Activated naive CD8-positive, alpha-beta T cell (primary cell): Measurements from ENCODE around the gene ELANE.
A peak's percentile ranks its signal among the peaks of the same experiment; 100 is the strongest.

Experiments used
- H3K27ac Mint-ChIP-seq: one replicate; pipeline ENCODE4 v1.8.0; 2021; ENCODE audit warnings: mixed read lengths
- H3K27me3 Mint-ChIP-seq: one replicate; pipeline ENCODE4 v1.8.0; 2021; ENCODE audit warnings: mixed read lengths
- H3K36me3 Mint-ChIP-seq: one replicate; pipeline ENCODE4 v1.8.0; 2021; ENCODE audit warnings: mixed read lengths
- H3K4me1 Mint-ChIP-seq: one replicate; pipeline ENCODE4 v1.8.0; 2021; ENCODE audit warnings: low read depth, mixed read lengths
- H3K4me3 Mint-ChIP-seq: one replicate; pipeline ENCODE4 v1.8.0; 2021; ENCODE audit warnings: mild to moderate bottlenecking, mixed read lengths
- H3K9me3 Mint-ChIP-seq: one replicate; pipeline ENCODE4 v1.8.0; 2021; ENCODE audit warnings: low read depth, mixed read lengths

The ELANE gene

DNA sequence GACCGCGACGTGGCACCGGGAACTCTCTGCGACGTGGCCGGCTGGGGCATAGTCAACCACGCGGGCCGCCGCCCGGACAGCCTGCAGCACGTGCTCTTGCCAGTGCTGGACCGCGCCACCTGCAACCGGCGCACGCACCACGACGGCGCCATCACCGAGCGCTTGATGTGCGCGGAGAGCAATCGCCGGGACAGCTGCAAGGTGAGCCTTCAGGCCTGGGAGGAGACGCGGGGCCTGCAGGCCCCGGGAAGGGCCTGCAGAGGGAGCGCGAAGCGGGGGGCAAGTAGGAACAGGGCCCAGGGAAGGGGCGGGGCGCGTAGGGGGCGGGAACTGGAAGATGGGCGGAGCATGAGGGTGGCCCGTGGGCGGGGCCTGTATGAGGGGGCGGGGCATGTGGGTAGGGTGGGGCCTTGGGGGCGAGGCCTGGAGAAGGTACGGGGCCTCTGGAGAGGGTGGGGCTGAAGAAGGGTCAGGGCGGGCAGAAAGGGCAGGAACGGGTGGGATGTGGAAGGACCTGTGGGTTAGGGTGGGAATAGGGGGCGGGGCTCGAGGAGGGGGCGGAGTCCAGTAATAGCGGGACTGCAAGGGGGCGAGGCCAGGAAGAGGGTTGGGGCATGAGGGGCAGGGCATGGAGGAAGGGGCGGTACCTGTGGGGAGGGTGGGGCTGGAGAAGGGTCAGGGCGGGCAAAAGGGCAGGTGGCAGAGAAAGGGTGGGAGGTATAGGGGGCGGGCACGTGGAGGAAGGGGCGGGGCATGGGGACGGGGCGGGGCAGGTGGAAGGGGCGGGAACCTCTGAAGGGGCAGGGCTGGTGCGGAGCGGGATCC is 9.9 kb downstream of the ELANE start:
- no peak overlapping the region for H3K27ac Mint-ChIP-seq

DNA sequence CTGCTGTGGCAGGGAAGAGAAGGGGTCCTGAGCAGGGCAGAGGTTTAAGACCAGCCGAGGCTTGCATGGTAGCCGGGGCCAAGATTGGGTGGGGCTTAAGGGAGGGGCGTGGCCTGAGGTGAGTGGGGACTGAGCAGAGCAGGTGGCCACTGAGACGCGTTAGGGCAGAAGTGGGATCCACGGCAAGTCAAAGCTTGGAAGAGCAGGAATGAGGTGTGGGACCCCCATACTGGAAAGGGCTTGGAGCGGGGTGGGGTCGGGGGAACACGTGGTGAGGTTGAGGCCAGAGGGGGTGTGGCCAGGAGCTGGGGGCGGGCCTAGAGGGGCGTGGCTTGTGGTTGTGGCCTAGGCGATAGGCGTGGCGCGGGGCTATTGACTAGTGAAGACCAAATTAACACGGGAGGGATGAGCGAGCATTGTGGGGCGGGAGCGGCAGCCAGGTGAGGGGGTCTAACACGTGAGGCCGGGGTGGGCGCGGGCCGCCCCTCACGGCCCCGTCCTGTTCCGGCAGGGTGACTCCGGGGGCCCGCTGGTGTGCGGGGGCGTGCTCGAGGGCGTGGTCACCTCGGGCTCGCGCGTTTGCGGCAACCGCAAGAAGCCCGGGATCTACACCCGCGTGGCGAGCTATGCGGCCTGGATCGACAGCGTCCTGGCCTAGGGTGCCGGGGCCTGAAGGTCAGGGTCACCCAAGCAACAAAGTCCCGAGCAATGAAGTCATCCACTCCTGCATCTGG is 10.6 kb downstream of the ELANE start:
- no peak overlapping the region for H3K27ac Mint-ChIP-seq
- H3K4me1 Mint-ChIP-seq: peaks cover 14% of the 10 kb centered on the region
- no peaks in the 10 kb centered on the region for H3K36me3 Mint-ChIP-seq
- peak overlapping the region; percentile 60 for H3K4me3 Mint-ChIP-seq
- H3K9me3 Mint-ChIP-seq: no peaks in the 10 kb centered on the region
- no peaks in the 10 kb centered on the region for H3K27me3 Mint-ChIP-seq

More for the DNA sequence above, 9.9 kb downstream of the ELANE start:
- no peak overlapping the region for H3K4me3 Mint-ChIP-seq
- peaks cover 14% of the 10 kb centered on the region for H3K4me1 Mint-ChIP-seq
- no peaks in the 10 kb centered on the region for H3K9me3 Mint-ChIP-seq
- H3K36me3 Mint-ChIP-seq: no peaks in the 10 kb centered on the region
- no peaks in the 10 kb centered on the region for H3K27me3 Mint-ChIP-seq

DNA sequence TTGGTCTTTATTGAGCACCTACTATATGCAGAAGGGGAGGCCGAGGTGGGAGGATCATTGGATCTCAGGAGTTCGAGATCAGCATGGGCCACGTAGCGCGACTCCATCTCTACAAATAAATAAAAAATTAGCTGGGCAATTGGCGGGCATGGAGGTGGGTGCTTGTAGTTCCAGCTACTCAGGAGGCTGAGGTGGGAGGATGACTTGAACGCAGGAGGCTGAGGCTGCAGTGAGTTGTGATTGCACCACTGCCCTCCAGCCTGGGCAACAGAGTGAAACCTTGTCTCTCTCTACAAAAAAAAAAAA is 11.2 kb downstream of the ELANE start:
- peak overlapping the region; percentile 59 for H3K4me3 Mint-ChIP-seq
- H3K27me3 Mint-ChIP-seq: no peaks in the 10 kb centered on the region
- no peaks in the 10 kb centered on the region for H3K36me3 Mint-ChIP-seq
- peaks cover 14% of the 10 kb centered on the region for H3K4me1 Mint-ChIP-seq
- no peak overlapping the region for H3K27ac Mint-ChIP-seq
- no peaks in the 10 kb centered on the region for H3K9me3 Mint-ChIP-seq

DNA sequence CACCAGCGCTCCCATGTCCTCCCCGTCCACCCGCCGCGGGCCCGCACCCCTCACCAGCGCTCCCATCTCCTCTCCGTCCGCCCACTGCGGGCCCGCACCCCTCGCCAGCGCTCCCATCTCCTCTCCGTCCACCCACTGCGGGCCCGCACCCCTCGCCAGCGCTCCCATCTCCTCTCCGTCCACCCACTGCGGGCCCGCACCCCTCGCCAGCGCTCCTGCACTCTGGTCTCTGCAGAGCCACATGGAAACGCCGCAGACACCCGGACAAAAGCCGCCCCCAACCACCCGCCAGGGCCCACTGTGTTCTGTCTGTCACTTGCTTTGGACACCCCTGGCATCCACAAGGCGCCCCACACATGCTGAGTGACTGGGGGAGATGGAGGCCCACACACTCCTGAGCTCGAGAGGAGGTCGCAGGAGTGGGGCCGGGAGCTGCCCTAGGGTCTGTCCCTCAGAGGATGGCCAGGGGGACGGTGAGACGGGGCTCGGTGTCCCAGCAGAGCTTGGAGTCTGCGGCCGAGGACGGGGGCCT is 14.7 kb downstream of the ELANE start:
- H3K27ac Mint-ChIP-seq: no peak overlapping the region
- H3K27me3 Mint-ChIP-seq: no peaks in the 10 kb centered on the region
- no peak overlapping the region for H3K4me3 Mint-ChIP-seq
- H3K9me3 Mint-ChIP-seq: no peaks in the 10 kb centered on the region
- peaks cover 2% of the 10 kb centered on the region for H3K36me3 Mint-ChIP-seq
- peaks cover 18% of the 10 kb centered on the region for H3K4me1 Mint-ChIP-seq

DNA sequence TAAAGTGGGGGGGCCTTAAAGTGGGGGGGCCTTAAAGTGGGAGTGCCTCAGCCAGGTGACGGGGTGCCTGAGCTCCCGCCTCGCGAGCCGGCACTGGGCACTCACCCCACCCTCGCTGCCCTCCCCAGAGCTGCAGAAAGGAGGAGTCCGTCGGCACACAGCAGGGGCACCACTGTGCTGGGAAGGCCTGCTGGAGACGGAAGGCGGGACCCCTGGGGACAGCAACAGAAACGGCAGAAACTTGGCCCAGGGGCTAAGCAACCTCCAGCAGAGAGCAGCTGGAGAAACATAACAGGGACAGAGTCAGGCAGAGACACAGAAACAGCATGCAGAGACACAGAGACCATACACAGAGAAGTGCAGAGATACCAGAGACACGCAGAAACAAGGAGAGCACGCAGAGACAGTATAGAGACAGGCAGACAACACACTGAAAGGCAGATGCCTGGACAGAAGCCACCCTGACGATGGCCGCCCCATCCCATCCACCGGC is 15.2 kb downstream of the ELANE start:
- Mint-ChIP-seq H3K36me3 (peaks cover 2% of the 10 kb centered on the region), H3K4me1 (peaks cover 22% of the 10 kb centered on the region), H3K27me3 (no peaks in the 10 kb centered on the region), H3K4me3 (no peak overlapping the region), H3K27ac (no peak overlapping the region), H3K9me3 (no peaks in the 10 kb centered on the region)

DNA sequence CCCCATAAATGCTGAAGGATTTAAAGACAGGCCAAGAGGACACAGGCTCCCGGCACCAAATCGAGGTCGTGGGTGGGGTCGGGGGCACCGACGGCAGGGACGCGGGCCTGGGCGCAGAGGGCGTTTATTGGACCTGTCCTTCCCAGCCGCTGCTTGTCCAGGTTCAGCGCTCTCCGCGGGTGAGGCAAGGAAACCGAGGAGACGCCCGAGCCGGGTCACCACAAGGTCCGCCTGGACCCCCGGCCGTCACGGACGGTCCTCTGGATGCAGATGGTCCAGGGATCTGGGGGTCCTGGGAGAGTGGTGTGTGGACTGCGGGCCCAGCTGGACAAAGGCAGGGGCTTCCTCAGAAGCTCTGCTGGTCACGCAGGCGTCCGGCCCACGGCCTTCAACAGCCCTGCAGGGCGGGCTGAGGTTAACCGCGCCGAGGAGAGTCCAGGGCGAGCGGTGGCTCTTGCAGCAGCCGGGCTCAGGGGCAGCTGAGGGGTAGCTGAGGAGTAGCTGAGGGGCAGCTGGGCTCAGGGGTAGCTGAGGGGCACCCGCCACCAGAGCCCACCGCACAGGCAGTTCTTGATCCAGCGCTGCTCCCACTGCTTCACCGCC is 15.9 kb downstream of the ELANE start:
- no peak overlapping the region for H3K27ac Mint-ChIP-seq
- peaks cover 2% of the 10 kb centered on the region for H3K36me3 Mint-ChIP-seq
- no peak overlapping the region for H3K4me3 Mint-ChIP-seq
- peaks cover 22% of the 10 kb centered on the region for H3K4me1 Mint-ChIP-seq
- H3K27me3 Mint-ChIP-seq: no peaks in the 10 kb centered on the region
- H3K9me3 Mint-ChIP-seq: no peaks in the 10 kb centered on the region

DNA sequence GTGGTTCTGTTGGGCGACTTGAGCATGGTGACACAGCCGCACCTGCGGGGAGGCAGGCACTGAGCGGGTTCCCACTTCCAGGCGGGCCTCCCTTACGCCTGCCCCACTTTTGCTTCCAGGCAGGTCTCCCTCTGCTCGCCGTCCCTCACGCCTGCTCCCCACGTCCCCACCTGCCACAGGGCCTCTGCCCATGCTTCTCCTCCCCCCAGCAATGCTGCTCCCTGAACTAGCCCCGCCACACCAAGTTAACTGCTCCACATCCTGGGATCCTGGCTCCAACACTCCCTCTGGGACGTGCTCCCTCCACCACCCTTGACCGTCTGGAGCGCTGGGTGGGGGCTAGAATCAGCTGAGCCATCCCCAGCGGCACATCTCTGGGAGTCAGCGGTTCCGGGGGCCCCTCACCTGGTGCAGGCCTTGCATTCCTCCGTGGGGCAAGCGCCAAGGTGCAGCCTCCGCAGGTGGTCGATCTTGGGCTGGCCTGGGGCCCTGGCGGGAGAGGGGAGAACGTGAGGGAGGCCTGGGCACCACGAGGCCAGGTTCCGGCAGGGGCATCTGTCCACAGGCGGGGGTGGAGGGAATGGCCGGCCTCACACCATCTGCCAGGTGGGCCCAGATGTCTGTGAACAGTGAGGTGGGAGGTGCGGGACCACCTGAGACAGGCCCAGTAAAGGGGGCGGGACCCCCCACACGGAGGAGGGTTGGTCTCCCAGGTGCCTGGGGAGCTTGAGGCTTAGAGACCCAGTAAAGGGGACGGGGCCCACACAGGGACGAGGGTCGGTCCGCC is 16.5 kb downstream of the ELANE start:
- H3K27ac Mint-ChIP-seq: no peak overlapping the region

DNA sequence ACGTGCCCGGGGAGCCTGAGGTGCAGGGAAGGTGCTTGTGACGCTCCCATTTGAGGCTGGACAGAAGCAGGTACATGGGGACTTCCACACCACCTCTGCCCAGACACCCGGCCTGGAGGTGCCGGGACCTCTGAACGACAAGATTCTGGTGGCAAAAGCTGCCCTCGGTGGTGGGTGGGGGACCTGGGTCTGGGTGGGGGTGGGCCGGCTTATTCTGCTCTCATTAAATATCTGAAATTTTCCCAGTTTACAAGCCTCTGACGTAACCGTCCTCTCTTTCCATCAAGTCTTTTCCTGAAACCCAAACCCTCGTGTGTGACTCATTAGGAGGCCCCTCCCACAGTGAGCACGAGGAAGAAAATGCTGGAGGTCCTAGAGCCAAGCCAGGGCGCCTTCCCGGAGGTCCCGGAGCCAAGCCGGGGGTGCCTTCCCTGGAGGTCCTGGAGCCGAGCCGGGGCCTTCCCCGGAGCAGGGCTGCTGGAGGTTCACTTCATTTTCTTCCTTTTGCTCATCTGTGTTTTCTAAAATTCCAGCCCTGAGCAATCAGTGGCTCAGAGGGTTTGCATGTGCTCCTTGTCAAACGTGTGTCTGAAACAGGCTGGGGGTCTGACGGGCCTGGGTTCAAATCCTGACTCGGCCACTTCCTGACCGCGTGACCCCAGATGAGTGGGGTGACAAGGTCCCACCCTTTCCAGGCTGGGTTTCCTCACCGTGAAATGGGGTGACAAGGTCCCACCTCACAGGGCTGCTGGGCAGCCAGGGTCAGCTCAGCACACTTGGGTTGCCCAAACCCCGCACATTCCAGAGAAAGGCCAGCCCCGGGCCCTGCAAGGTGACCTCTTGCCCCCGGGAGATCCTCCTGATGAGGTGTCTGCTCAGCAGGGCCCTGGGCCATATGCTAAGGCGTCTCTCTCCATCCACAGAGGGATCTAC is 17.4 kb downstream of the ELANE start:
- Mint-ChIP-seq H3K4me3 (no peak overlapping the region), H3K9me3 (no peaks in the 10 kb centered on the region), H3K36me3 (peaks cover 2% of the 10 kb centered on the region), H3K27me3 (no peaks in the 10 kb centered on the region), H3K27ac (peak overlapping the region; percentile 50), H3K4me1 (peaks cover 14% of the 10 kb centered on the region)

More for the DNA sequence above, 16.5 kb downstream of the ELANE start:
- H3K27me3 Mint-ChIP-seq: no peaks in the 10 kb centered on the region
- peaks cover 16% of the 10 kb centered on the region for H3K4me1 Mint-ChIP-seq
- no peaks in the 10 kb centered on the region for H3K9me3 Mint-ChIP-seq
- no peak overlapping the region for H3K4me3 Mint-ChIP-seq
- peaks cover 2% of the 10 kb centered on the region for H3K36me3 Mint-ChIP-seq

DNA sequence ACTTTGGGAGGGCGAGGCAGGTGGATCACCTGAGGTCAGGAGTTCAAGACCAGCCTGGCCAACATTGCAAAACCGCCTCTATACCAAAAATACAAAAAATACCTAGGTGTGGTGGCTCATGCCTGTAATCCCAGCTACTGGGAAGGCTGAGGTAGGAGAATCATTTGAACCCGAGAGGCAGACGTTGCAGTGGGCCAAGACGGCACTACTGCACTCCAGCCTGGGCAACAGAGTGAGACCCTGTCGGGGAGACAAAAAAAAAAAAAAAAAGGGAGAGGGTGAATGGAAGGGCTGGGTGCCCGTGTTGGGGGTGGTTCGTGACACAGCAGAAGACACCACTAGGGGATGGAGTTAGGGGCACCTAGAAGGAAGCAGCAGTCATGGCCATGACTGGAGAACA is 18.2 kb downstream of the ELANE start:
- H3K9me3 Mint-ChIP-seq: no peaks in the 10 kb centered on the region
- peaks cover 14% of the 10 kb centered on the region for H3K4me1 Mint-ChIP-seq
- peak overlapping the region; percentile 20 for H3K4me3 Mint-ChIP-seq

DNA sequence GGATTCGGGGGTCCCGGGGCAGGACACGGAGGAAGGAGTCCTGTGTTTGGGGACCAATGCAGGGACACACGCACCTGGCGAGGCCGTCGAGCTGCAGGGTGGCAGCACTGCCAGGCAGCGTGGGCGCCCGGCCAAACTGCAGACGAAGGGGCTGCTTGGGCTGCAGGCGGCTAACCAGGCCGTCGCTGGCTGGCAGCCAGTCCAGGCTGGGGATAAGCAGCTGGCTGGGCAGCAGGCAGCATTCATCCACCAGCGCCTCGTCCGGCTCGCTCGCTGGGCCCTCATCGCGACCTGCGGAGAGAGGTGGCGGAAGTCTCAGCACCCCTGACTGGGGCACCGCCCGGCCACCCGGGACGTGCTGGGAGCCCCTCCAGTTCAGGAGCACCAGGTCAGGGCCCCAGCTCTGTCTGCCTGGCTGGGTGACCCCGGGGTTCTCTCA is 18.9 kb downstream of the ELANE start:
- H3K4me1 Mint-ChIP-seq: peaks cover 15% of the 10 kb centered on the region
- no peak overlapping the region for H3K27ac Mint-ChIP-seq
- no peaks in the 10 kb centered on the region for H3K9me3 Mint-ChIP-seq
- H3K27me3 Mint-ChIP-seq: no peaks in the 10 kb centered on the region
- no peak overlapping the region for H3K4me3 Mint-ChIP-seq
- H3K36me3 Mint-ChIP-seq: peaks cover 2% of the 10 kb centered on the region

More for the DNA sequence above, 18.2 kb downstream of the ELANE start:
- Mint-ChIP-seq H3K36me3 (peaks cover 2% of the 10 kb centered on the region), H3K27me3 (no peaks in the 10 kb centered on the region), H3K27ac (no peak overlapping the region)

DNA sequence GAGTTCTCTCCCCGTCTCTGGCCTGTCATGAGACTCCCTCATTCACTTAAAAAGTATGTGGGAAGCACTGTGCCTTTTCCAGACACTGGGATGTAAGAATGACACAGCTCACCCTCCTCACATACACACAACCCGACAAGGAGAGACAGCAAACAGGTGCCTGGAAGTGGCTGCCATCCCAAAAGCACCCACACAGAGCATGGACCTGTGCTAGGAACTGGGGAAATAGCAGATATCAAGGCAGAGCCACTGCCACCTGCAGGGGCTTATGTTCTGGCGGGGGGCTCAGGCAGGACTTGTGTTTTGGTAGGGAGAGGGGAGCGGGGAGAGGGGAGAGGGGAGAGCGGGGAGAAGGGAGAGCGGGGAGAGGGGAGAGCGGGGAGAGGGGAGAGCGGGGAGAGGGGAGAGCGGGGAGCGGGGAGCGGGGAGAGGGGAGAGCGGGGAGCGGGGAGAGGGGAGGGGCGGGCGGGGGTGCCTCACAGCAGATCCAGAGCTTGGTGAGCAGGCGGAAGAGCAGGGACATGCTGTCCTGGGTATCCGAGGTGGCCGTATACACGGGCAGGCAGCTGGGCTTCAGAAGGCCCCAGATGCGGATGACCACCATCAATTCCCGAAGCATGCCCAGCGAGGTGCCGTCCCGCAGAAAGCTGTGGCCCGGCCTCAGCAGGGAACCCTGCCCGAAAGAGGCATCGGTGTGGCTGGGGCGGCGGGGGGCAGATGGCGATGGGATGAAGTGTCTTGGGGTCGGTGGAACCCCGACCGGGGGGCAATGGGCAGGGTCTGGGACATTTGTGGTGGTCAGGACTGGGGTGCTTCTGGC is 19.6 kb downstream of the ELANE start:
- H3K9me3 Mint-ChIP-seq: no peaks in the 10 kb centered on the region
- peak overlapping the region; percentile 41 for H3K27ac Mint-ChIP-seq
- peaks cover 15% of the 10 kb centered on the region for H3K4me1 Mint-ChIP-seq
- H3K27me3 Mint-ChIP-seq: no peaks in the 10 kb centered on the region
- H3K36me3 Mint-ChIP-seq: peaks cover 2% of the 10 kb centered on the region
- peak overlapping the region; percentile 70 for H3K4me3 Mint-ChIP-seq

DNA sequence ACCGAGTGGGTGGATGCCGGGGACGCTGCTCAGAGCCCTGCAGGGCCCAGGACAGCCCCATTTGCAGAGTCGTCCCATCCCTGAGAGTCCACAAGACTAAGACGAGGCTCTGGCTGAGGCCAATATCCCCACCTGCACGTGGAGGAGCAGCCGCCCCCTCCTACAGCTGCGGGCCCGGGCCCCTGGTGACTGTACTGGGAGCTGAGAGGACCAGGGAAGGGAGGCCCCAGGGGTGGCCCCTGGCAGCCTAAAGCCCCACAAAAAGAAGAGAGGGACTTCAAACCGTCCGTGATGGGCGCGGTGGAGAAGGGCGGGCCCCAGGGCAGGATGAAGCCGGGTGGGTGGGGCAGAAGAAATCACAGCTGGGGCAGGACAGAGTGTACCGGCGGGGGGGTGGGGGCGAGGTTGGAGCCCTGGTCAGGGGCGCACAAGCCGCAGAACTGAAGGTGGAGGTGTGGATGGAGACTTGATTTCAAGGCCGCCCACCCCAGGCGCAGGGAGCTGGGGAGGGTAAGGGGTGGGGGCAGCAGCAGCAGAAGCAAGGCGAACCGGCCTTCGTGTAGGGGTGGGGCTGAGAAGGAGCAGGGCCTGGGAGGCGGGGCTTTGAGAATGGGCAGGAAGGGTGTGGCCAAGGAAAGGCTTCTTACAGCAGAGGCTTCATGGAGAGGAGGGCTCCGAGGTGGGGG is 20.3 kb downstream of the ELANE start:
- Mint-ChIP-seq H3K27ac (peak overlapping the region; percentile 54), H3K27me3 (no peaks in the 10 kb centered on the region), H3K9me3 (no peaks in the 10 kb centered on the region), H3K36me3 (peaks cover 2% of the 10 kb centered on the region), H3K4me1 (peaks cover 15% of the 10 kb centered on the region), H3K4me3 (peak overlapping the region; percentile 70)
